HUES6 (cell line): ENCODE measurements around the gene CDS2.

Experiments used
- H3K27ac ChIP-seq: 2 replicates; pipeline ENCODE4 v1.7.0; 2013; ENCODE audit warnings: low read depth, mild to moderate bottlenecking, low read length, inconsistent platforms
- H3K27me3 ChIP-seq: 2 replicates; pipeline ENCODE4 v1.6.1; 2013; ENCODE audit warnings: low read length; ENCODE audit not compliant: control insufficient read depth, insufficient read depth
- H3K36me3 ChIP-seq: 2 replicates; pipeline ENCODE4 v1.6.1; 2013; ENCODE audit warnings: low read length; ENCODE audit not compliant: control insufficient read depth, insufficient read depth
- H3K4me1 ChIP-seq: 2 replicates; pipeline ENCODE4 v1.6.1; 2013; ENCODE audit warnings: low read length; ENCODE audit not compliant: control insufficient read depth, insufficient read depth
- H3K4me3 ChIP-seq: 2 replicates; pipeline ENCODE4 v1.5.1; 2013; ENCODE audit warnings: low read depth, low read length
- H3K9ac ChIP-seq: one replicate; pipeline ENCODE4 v1.6.1; 2013; ENCODE audit warnings: mild to moderate bottlenecking, low read length
- H3K9me3 ChIP-seq: 2 replicates; pipeline ENCODE4 v1.6.1; 2013; ENCODE audit warnings: low read depth, low read length; ENCODE audit not compliant: control insufficient read depth, insufficient read depth

CDS2 gene

GRCh38 chr20:5170341-5170740 lies 43.5 kb downstream of the CDS2 start:
- Histone ChIP-seq H3K27me3 (no peaks in the 10 kb centered on the region), H3K9ac (no peak overlapping the region), H3K27ac (no peak overlapping the region), H3K36me3 (no peaks in the 10 kb centered on the region), H3K4me3 (no peak overlapping the region), H3K4me1 (peaks cover 42% of the 10 kb centered on the region), H3K9me3 (no peaks in the 10 kb centered on the region)

- Histone ChIP-seq H3K9me3 (no peaks in the 10 kb centered on the region), H3K4me3 (no peak overlapping the region), H3K4me1 (peaks cover 50% of the 10 kb centered on the region), H3K27me3 (no peaks in the 10 kb centered on the region), H3K27ac (no peak overlapping the region), H3K36me3 (no peaks in the 10 kb centered on the region), H3K9ac (no peak overlapping the region)
These were observed 44.4 kb downstream of the CDS2 start for GRCh38 chr20:5171064-5171789.

GRCh38 chr20:5171790-5172164 lies 45.0 kb downstream of the CDS2 start:
- no peak overlapping the region for H3K4me3 ChIP-seq
- H3K9ac ChIP-seq, result no peak overlapping the region
- no peaks in the 10 kb centered on the region for H3K9me3 ChIP-seq
- H3K27ac ChIP-seq, result no peak overlapping the region
- H3K27me3 ChIP-seq, result no peaks in the 10 kb centered on the region
- H3K36me3 ChIP-seq, result 0 out of 2 replicates have a peak, but pooled peaks cover 3% of the 10 kb centered on the region
- peaks cover 55% of the 10 kb centered on the region for H3K4me1 ChIP-seq

- no peaks in the 10 kb centered on the region for H3K9me3 ChIP-seq
- peaks cover 59% of the 10 kb centered on the region for H3K4me1 ChIP-seq
- H3K9ac ChIP-seq, result no peak overlapping the region
- 0 out of 2 replicates have a peak, but pooled peaks cover 3% of the 10 kb centered on the region for H3K36me3 ChIP-seq
- no peak overlapping the region for H3K27ac ChIP-seq
- H3K4me3 ChIP-seq, result no peak overlapping the region
- no peaks in the 10 kb centered on the region for H3K27me3 ChIP-seq
These were observed 45.4 kb downstream of the CDS2 start for GRCh38 chr20:5172167-5172601.

- Histone ChIP-seq H3K27ac (no peak overlapping the region), H3K4me3 (no peak overlapping the region), H3K36me3 (0 out of 2 replicates have a peak, but pooled peaks cover 3% of the 10 kb centered on the region), H3K27me3 (no peaks in the 10 kb centered on the region), H3K9me3 (no peaks in the 10 kb centered on the region), H3K9ac (no peak overlapping the region), H3K4me1 (peaks cover 67% of the 10 kb centered on the region)
These were observed 46.2 kb downstream of the CDS2 start for GRCh38 chr20:5172903-5173463.

GRCh38 chr20:5173751-5174150 lies 46.9 kb downstream of the CDS2 start:
- peaks cover 70% of the 10 kb centered on the region for H3K4me1 ChIP-seq
- no peaks in the 10 kb centered on the region for H3K27me3 ChIP-seq
- H3K9ac ChIP-seq, result no peak overlapping the region
- H3K27ac ChIP-seq, result no peak overlapping the region
- H3K9me3 ChIP-seq, result no peaks in the 10 kb centered on the region
- H3K36me3 ChIP-seq, result 0 out of 2 replicates have a peak, but pooled peaks cover 4% of the 10 kb centered on the region
- no peak overlapping the region for H3K4me3 ChIP-seq

- Histone ChIP-seq H3K27me3 (no peaks in the 10 kb centered on the region), H3K4me3 (no peak overlapping the region), H3K9ac (no peak overlapping the region), H3K36me3 (peaks cover 23% of the 10 kb centered on the region), H3K4me1 (peaks cover 41% of the 10 kb centered on the region), H3K27ac (no peak overlapping the region), H3K9me3 (no peaks in the 10 kb centered on the region)
These were observed 50.3 kb downstream of the CDS2 start for GRCh38 chr20:5177071-5177470.

- Histone ChIP-seq H3K27ac (no peak overlapping the region), H3K4me3 (no peak overlapping the region), H3K27me3 (no peaks in the 10 kb centered on the region), H3K4me1 (peaks cover 40% of the 10 kb centered on the region), H3K36me3 (peaks cover 33% of the 10 kb centered on the region), H3K9ac (no peak overlapping the region), H3K9me3 (no peaks in the 10 kb centered on the region)
These were observed 51.2 kb downstream of the CDS2 start for GRCh38 chr20:5178046-5178445.

GRCh38 chr20:5180421-5180820 lies 53.6 kb downstream of the CDS2 start:
- Histone ChIP-seq H3K36me3 (peaks cover 48% of the 10 kb centered on the region), H3K27ac (no peak overlapping the region), H3K4me1 (peaks cover 33% of the 10 kb centered on the region), H3K9me3 (no peaks in the 10 kb centered on the region), H3K4me3 (no peak overlapping the region), H3K9ac (no peak overlapping the region), H3K27me3 (no peaks in the 10 kb centered on the region)

- no peaks in the 10 kb centered on the region for H3K9me3 ChIP-seq
- H3K27ac ChIP-seq, result no peak overlapping the region
- no peaks in the 10 kb centered on the region for H3K27me3 ChIP-seq
- H3K9ac ChIP-seq, result no peak overlapping the region
- no peak overlapping the region for H3K4me3 ChIP-seq
- H3K4me1 ChIP-seq, result peaks cover 29% of the 10 kb centered on the region
- peaks cover 53% of the 10 kb centered on the region for H3K36me3 ChIP-seq
These were observed 54.1 kb downstream of the CDS2 start for GRCh38 chr20:5180933-5181332.

GRCh38 chr20:5181492-5181891 lies 54.7 kb downstream of the CDS2 start:
- Histone ChIP-seq H3K36me3 (peaks cover 57% of the 10 kb centered on the region), H3K27me3 (no peaks in the 10 kb centered on the region), H3K27ac (no peak overlapping the region), H3K9ac (no peak overlapping the region), H3K9me3 (no peaks in the 10 kb centered on the region), H3K4me1 (peaks cover 23% of the 10 kb centered on the region), H3K4me3 (no peak overlapping the region)
